Measurements from ENCODE around the gene PPM1D. TPM values are rescaled to one million over a fixed set of nuclear protein-coding genes. Genes with fewer than 3 reads are reported as not detected.

Gene PPM1D
- total and polyA plus RNA-seq, 2 of the 13 experiments (the other 11 are each of a cell fraction or from before 2014, with no cell fraction given): 8.0 to 26.2 TPM

- TF ChIP-seq HNRNPUL1 (IDR thresholded peaks at IDR 0.05; ENCODE audit: low read depth, low read length) (no peak), THYN1 (CRISPR knock-in tag; IDR thresholded peaks at IDR 0.05; ENCODE audit: borderline replicate concordance, low read depth) (0 out of 2 replicates have a peak, but pooled peaks have one; percentile 52), GZF1 (CRISPR knock-in tag; IDR thresholded peaks at IDR 0.05) (0 out of 2 replicates have a peak, but pooled peaks have one; percentile 26), PCBP1 (IDR thresholded peaks at IDR 0.05; ENCODE audit: borderline replicate concordance, low read depth, low read length) (peak; percentile 98), SMAD1 (CRISPR knock-in tag; IDR thresholded peaks at IDR 0.05; ENCODE audit: borderline replicate concordance, low read depth) (0 out of 2 replicates have a peak, but pooled peaks have one; percentile 13), DNMT3B (CRISPR knock-in tag; conservative IDR thresholded peaks at IDR 0.05) (no peak; the same call in 1 of the 2 replicates), BRD4 (CRISPR knock-in tag; IDR thresholded peaks at IDR 0.05) (no peak; the same call in 1 of the 2 replicates), YEATS2 (CRISPR knock-in tag; IDR thresholded peaks at IDR 0.05; ENCODE audit: borderline replicate concordance) (peak; percentile 93; the same call in 1 of the 2 replicates), ZBTB8A (CRISPR knock-in tag; IDR thresholded peaks at IDR 0.05; ENCODE audit: borderline replicate concordance, low read depth) (no peak), ZNF770 (CRISPR knock-in tag; IDR thresholded peaks at IDR 0.05) (peak; percentile 62; the same call in 1 of the 2 replicates), ZNF251 (CRISPR knock-in tag; IDR thresholded peaks at IDR 0.05) (no peak), ZNF383 (CRISPR knock-in tag; IDR thresholded peaks at IDR 0.05; ENCODE audit: borderline replicate concordance) (no peak), RNF2 (conservative IDR thresholded peaks at IDR 0.05; ENCODE audit: low read depth) (peak; percentile 92), ZSCAN9 (CRISPR knock-in tag; IDR thresholded peaks at IDR 0.05; ENCODE audit: borderline replicate concordance) (0 out of 2 replicates have a peak, but pooled peaks have one; percentile 42), FOSL2 (CRISPR knock-in tag; IDR thresholded peaks at IDR 0.05) (peak; percentile 9; the same call in 1 of the 2 replicates), ZFP82 (CRISPR knock-in tag; IDR thresholded peaks at IDR 0.05; ENCODE audit: borderline replicate concordance) (peak; percentile 59; the same call in 1 of the 2 replicates), SRY (CRISPR knock-in tag; IDR thresholded peaks at IDR 0.05) (no peak), ZNF101 (CRISPR knock-in tag; IDR thresholded peaks at IDR 0.05; ENCODE audit: borderline replicate concordance, low read depth) (no peak), ESRRA (CRISPR knock-in tag; IDR thresholded peaks at IDR 0.05; ENCODE audit: low read depth) (peak; percentile 60; the same call in 1 of the 2 replicates), MTA1 (CRISPR knock-in tag; IDR thresholded peaks at IDR 0.05; ENCODE audit: borderline replicate concordance) (peak; percentile 63; the same call in 1 of the 2 replicates), ZNF441 (CRISPR knock-in tag; IDR thresholded peaks at IDR 0.05; ENCODE audit: borderline replicate concordance) (no peak), ZNF337 (CRISPR knock-in tag; IDR thresholded peaks at IDR 0.05; ENCODE audit: borderline replicate concordance, low read depth) (no peak), ZNF543 (CRISPR knock-in tag; IDR thresholded peaks at IDR 0.05) (peak; percentile 97), PHF5A (CRISPR knock-in tag; IDR thresholded peaks at IDR 0.05; ENCODE audit: low read depth, unreplicated experiment) (peak; percentile 88)
- TF ChIP-seq, protein P1, sequence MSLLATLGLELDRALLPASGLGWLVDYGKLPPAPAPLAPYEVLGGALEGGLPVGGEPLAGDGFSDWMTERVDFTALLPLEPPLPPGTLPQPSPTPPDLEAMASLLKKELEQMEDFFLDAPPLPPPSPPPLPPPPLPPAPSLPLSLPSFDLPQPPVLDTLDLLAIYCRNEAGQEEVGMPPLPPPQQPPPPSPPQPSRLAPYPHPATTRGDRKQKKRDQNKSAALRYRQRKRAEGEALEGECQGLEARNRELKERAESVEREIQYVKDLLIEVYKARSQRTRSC (CRISPR knock-in tag; IDR thresholded peaks at IDR 0.05; ENCODE audit: low read depth): no peak
- TF ChIP-seq, protein P2, sequence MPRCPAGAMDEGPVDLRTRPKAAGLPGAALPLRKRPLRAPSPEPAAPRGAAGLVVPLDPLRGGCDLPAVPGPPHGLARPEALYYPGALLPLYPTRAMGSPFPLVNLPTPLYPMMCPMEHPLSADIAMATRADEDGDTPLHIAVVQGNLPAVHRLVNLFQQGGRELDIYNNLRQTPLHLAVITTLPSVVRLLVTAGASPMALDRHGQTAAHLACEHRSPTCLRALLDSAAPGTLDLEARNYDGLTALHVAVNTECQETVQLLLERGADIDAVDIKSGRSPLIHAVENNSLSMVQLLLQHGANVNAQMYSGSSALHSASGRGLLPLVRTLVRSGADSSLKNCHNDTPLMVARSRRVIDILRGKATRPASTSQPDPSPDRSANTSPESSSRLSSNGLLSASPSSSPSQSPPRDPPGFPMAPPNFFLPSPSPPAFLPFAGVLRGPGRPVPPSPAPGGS (CRISPR knock-in tag; IDR thresholded peaks at IDR 0.05): peak; percentile 89; the same call in 1 of the 2 replicates
Observed at GRCh38 chr17:60677308-60678117, 77.5 kb downstream of the PPM1D start, which contains the start of gene BCAS3 (continued).

Data from HepG2 (cell line).